NCI-H460 (cell line): ENCODE data around the gene RPS23. TPM values are rescaled to one million over a fixed set of nuclear protein-coding genes. Genes with fewer than 3 reads are reported as not detected.
A peak's percentile ranks its signal among the peaks of the same experiment; 100 is the strongest.

Experiments
- DNase-seq: peaks from one replicate; pipeline ENCODE4 v3.0.0-alpha.2; 2016; ENCODE audit warnings: low read depth; ENCODE audit errors: extremely low read depth
- small RNA-seq, 2 experiments: library from RNA; depleted of rRNA; stranded (forward); fragments of <200 nt; gene quantifications; one replicate each; pipeline ENCODE3, GENCODE V24; 2014
- total RNA-seq: library from RNA; depleted of rRNA; stranded (reverse); fragments of >200 nt; shearing (Covaris generic); gene quantifications from 2 replicates; pipeline ENCODE4 v1.2.3, GENCODE V29; 2014

Gene RPS23
- total RNA-seq, 1 experiment from 2014 or later: 11,275 TPM

DNA sequence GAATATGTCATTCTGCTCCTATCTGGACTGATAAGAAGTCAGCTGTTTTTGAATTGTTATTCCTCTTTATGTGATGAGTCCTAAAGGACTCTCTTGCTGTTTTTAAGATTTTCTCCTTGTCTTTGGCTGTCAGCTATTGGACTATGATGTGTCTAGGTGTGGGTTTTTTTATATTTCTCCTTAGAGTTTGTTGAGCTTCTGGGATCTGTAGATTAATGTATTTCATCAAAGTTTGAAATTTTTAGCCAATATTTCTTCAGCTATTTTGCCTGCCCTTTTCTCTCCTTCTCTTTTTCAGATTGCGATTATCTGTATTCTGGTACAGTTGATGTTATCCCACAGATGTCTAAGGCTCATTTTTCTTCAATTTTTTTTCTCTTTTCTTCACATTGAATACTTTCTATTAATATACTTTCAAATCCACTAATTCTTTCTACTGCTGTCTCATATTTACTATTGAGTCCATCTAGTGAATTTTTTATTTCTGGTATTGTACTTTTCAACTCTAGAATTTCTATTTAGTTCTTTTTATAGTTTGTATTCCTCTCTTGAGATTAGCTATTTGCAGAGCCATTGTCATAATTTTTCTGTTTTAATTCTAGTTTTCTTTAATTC is 31.1 kb downstream of the RPS23 start:
- no peak for DNase-seq

DNA sequence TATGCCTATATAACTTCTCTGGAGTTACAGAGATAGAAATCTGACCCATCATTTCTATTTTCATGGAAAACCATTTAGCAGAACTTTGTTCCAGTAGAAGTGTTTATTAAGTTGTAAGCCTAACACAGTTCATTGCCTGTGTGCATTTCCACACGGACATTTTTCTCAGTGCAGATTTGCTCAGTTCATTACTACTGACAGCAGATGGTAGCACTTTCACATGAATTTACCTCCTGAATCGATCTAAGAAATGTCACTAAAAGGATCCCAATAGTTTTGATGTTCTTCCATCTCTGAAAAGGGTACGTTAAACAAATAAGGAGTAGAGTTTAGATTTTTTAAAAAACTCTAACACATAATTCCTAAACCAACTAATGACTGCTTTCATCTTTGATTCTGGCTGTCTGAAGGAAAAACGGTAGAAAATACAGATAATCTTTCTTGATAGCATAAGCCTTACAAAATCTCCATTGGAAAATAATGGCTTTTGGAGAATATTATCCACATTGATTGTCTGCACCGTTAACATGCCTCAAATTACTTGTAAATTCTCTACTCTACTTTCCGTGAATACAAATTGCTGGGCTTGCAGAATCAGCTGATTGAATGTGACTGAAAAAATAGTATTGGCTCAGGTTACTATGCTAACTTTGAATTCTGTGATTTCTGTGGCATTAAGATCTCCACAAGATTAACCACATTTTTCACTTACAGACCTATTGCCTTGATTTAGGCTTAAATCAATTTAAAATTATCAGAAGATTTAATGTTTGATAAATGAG is 33.1 kb downstream of the RPS23 start:
- no peak for DNase-seq

DNA sequence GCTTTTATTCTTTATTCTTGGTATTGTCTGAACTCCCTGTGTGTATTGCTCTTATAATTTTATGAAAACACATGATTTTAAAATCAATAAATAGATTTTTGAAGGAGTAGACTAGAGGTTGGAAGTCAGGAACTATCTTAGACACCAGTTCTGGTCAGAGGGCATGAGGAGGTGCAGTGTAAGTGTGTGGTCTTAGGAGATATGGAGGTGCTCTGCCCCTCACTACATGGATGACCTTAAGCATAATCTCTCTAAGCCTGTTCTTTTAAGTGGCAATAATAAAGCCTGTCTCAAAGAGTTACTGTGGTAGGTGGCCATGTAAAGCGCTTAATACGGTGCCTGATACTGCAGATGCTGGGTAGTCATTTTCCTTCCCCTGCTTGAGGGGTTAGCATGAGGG is 34.0 kb downstream of the RPS23 start:
- DNase-seq: no peak

DNA sequence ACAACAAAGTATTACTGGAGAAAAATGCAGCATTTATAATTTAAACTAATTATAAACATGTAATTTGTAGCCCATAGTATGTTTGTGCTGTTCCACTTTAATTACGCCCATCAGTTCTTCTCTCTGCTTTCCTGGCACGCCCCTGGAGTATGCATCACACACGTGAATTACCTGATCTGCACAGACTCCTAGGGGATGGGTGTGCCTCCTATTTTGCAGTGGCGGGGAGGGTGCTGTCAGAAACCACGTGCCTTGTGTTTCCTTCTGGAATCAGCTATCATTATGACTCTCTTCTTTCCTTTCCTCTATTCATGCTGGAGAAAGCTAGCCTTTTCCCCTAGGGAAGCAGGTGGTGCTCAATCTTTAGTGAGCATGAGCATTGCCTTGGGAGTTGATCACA is 43.3 kb downstream of the RPS23 start:
- DNase-seq: no peak

DNA sequence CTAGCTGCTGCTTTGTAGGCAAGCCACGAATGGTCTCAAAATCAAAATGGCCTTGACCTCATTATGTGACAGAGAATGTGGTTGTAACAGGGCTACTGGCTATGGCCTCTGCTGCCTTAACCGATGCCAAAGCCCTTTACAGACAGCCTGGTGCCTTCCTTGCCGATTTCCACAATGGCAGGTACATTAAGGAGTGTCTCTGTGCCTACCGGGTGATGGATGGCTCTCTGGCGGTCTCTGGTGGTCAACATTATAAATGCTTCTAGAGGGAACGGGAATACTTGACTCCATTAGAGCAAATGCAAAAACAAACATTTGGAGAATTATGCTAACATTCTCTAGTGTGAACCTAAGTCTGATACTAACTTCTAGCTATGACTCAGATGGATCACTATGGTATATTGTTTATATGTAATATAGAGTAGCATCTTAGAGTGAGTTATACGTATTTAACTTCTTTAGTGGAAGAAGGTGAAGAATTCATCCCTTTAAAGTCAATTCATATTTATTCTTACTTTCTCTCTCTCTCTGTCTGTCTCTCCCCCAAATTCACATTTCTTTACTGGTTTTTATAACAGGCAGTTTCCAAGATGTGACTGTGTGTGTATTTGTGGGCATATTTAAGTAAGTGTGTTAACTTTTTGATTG is 52.5 kb downstream of the RPS23 start:
- DNase-seq: peak; percentile 65

Small RNAs within 50 kb of the gene (small RNA-seq; reads per million reads assigned to genes)
- 0 reads per million in 2 experiments for gene AC010598.1
